CD8-positive, alpha-beta memory T cell (primary cell): ENCODE measurements around the gene ZNF394. TPM values are rescaled to one million over a fixed set of nuclear protein-coding genes. Genes with fewer than 3 reads are reported as not detected.

Experiments used
- CTCF ChIA-PET: fragments of 350-600 bp; sonication (Branson Sonifier 250); formaldehyde crosslinking; loops from one replicate; lab custom pipeline; 2021; ENCODE audit warnings: antibody characterized with exemption; lab: Charles Lee
- POLR2A ChIA-PET: fragments of 350-600 bp; sonication (Branson Sonifier 250); formaldehyde crosslinking; loops from one replicate; lab custom pipeline; 2021; ENCODE audit warnings: antibody characterized with exemption; lab: Charles Lee
- DNase-seq, 5 donors: peaks; one replicate each; pipeline versions ENCODE4 v3.0.0 to v3.0.0-alpha.2; 2020 to 2022; ENCODE audit warnings: mixed read lengths in 1 of 5
- H3K27ac ChIP-seq: one replicate; pipeline ENCODE4 v1.7.0; 2013; ENCODE audit warnings: low read depth, mild to moderate bottlenecking, low read length, moderate library complexity
- H3K27me3 ChIP-seq: 2 replicates; pipeline ENCODE4 v1.7.0; 2013; ENCODE audit warnings: low read length, mild to moderate bottlenecking; ENCODE audit not compliant: insufficient read depth, poor library complexity, severe bottlenecking
- H3K36me3 ChIP-seq: 2 replicates; pipeline ENCODE4 v1.7.0; 2013; ENCODE audit warnings: mild to moderate bottlenecking, low read length, moderate library complexity; ENCODE audit not compliant: insufficient read depth
- H3K4me1 ChIP-seq: 2 replicates; pipeline ENCODE4 v1.7.0; 2013; ENCODE audit warnings: mild to moderate bottlenecking, low read length, moderate library complexity; ENCODE audit not compliant: insufficient read depth
- H3K4me3 ChIP-seq: 2 replicates; pipeline ENCODE4 v1.7.0; 2013; ENCODE audit warnings: mild to moderate bottlenecking, low read length
- H3K9me3 ChIP-seq: 2 replicates; pipeline ENCODE4 v1.7.0; 2013; ENCODE audit warnings: mild to moderate bottlenecking, low read length
- H3K27ac Mint-ChIP-seq, 8 donors: one replicate each; pipeline ENCODE4 v1.8.0; 2020 to 2021; ENCODE audit warnings: mixed read lengths in 8 of 8, mild to moderate bottlenecking in 6 of 8, inconsistent platforms in 3 of 8, moderate library complexity in 3 of 8
- H3K27me3 Mint-ChIP-seq, 2 donors: one replicate each; pipeline ENCODE4 v1.8.0; 2020 to 2021; ENCODE audit warnings: mixed read lengths in 2 of 2, mild to moderate bottlenecking in 1 of 2, moderate library complexity in 1 of 2
- H3K36me3 Mint-ChIP-seq, 3 donors: one replicate each; pipeline ENCODE4 v1.8.0; 2020 to 2021; ENCODE audit warnings: mixed read lengths in 3 of 3, inconsistent platforms in 1 of 3, mild to moderate bottlenecking in 1 of 3
- H3K4me1 Mint-ChIP-seq, 3 donors: one replicate each; pipeline ENCODE4 v1.8.0; 2020 to 2021; ENCODE audit warnings: mixed read lengths in 3 of 3, inconsistent platforms in 1 of 3, mild to moderate bottlenecking in 1 of 3
- H3K4me3 Mint-ChIP-seq, 7 donors: one replicate each; pipeline ENCODE4 v1.8.0; 2020 to 2021; ENCODE audit warnings: mixed read lengths in 7 of 7, mild to moderate bottlenecking in 6 of 7, moderate library complexity in 4 of 7, inconsistent platforms in 2 of 7
- H3K9me3 Mint-ChIP-seq, 5 donors: one replicate each; pipeline ENCODE4 v1.8.0; 2020 to 2022; ENCODE audit warnings: mixed read lengths in 5 of 5, mild to moderate bottlenecking in 3 of 5, moderate library complexity in 2 of 5, inconsistent platforms in 1 of 5
- polyA plus RNA-seq: library from polyadenylated mRNA; unstranded; fragments of 300-500 nt; fragmentation: Illumina TruSeq; gene quantifications from one replicate; pipeline ENCODE4 v1.2.3, GENCODE V29; 2021
- total RNA-seq, 2 experiments: library from RNA; stranded (reverse); gene quantifications; one replicate each; pipeline ENCODE4 v1.2.3, GENCODE V29; 2021

ZNF394 gene
- total and polyA plus RNA-seq, 3 experiments from 2014 or later = 34.1 to 65.6 (median 35.0) TPM

GRCh38 chr7:99539213-99539811, 39.2 kb upstream of the ZNF394 start:
- Mint-ChIP-seq H3K36me3 (peaks cover 0 to 20% (median 3%) of the 10 kb centered on the region in 3 donors), H3K4me3 (no peak overlapping the region), H3K27ac (no peak overlapping the region), H3K9me3 (peaks cover 5 to 38% (median 36%) of the 10 kb centered on the region in 5 donors), H3K4me1 (no peaks in the 10 kb centered on the region), H3K27me3 (no peaks in the 10 kb centered on the region)
- CTCF ChIA-PET = no interaction called here
- Histone ChIP-seq H3K4me3 (no peak overlapping the region), H3K4me1 (no peaks in the 10 kb centered on the region), H3K36me3 (no peaks in the 10 kb centered on the region), H3K9me3 (peaks cover 5% of the 10 kb centered on the region), H3K27me3 (no peaks in the 10 kb centered on the region), H3K27ac (no peak overlapping the region)
- POLR2A ChIA-PET = no interaction called here
- DNase-seq = no peak

- Histone ChIP-seq H3K36me3 (peaks cover 11% of the 10 kb centered on the region), H3K4me1 (no peaks in the 10 kb centered on the region), H3K27me3 (no peaks in the 10 kb centered on the region), H3K9me3 (peaks cover 27% of the 10 kb centered on the region), H3K4me3 (no peak overlapping the region), H3K27ac (no peak overlapping the region)
- no peak for DNase-seq
- ChIA-PET CTCF (no interaction called here), POLR2A (no interaction called here)
- Mint-ChIP-seq H3K27me3 (no peaks in the 10 kb centered on the region), H3K36me3 (peaks cover 15 to 44% (median 24%) of the 10 kb centered on the region in 3 donors), H3K9me3 (peaks cover 14 to 58% (median 57%) of the 10 kb centered on the region in 5 donors), H3K4me1 (no peaks in the 10 kb centered on the region), H3K27ac (no peak overlapping the region), H3K4me3 (no peak overlapping the region)
These were observed 35.6 kb upstream of the ZNF394 start for GRCh38 chr7:99535667-99536066.

DNA sequence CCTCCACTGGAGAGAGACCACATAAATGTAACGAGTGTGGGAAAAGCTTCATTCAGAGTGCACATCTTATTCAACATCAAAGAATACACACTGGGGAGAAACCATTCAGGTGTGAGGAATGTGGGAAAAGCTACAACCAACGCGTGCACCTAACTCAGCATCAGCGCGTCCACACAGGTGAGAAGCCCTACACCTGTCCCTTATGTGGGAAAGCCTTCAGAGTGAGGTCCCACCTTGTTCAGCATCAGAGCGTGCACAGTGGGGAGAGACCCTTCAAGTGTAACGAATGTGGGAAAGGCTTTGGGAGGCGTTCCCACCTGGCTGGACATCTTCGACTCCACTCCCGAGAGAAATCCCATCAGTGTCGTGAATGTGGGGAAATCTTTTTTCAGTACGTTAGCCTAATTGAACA, 31.3 kb upstream of the ZNF394 start:
- CTCF ChIA-PET = interaction anchor here (1.0 kb wide), 1 partner anchor 8 kb away, joined by 3 read pairs; no protein-coding TSS in a partner anchor
- Histone ChIP-seq H3K27ac (no peak overlapping the region), H3K27me3 (no peaks in the 10 kb centered on the region), H3K36me3 (peaks cover 11% of the 10 kb centered on the region), H3K4me1 (no peaks in the 10 kb centered on the region), H3K4me3 (no peak overlapping the region), H3K9me3 (peaks cover 24% of the 10 kb centered on the region)
- peaks cover 22 to 62% (median 57%) of the 10 kb centered on the region in 3 donors for H3K36me3 Mint-ChIP-seq
- H3K4me3 Mint-ChIP-seq = no peak overlapping the region
- H3K9me3 Mint-ChIP-seq = peaks cover 10 to 52% (median 51%) of the 10 kb centered on the region in 5 donors
- no peaks in the 10 kb centered on the region for H3K27me3 Mint-ChIP-seq
- POLR2A ChIA-PET = interaction anchor here (0.5 to 1.0 kb wide), 3 partner anchors 11 to 921 kb away, joined by 3 to 10 read pairs (median 4); partner anchors contain the start of gene MEPCE
- H3K27ac Mint-ChIP-seq = no peak overlapping the region
- H3K4me1 Mint-ChIP-seq = no peaks in the 10 kb centered on the region
- DNase-seq = no peak

DNA sequence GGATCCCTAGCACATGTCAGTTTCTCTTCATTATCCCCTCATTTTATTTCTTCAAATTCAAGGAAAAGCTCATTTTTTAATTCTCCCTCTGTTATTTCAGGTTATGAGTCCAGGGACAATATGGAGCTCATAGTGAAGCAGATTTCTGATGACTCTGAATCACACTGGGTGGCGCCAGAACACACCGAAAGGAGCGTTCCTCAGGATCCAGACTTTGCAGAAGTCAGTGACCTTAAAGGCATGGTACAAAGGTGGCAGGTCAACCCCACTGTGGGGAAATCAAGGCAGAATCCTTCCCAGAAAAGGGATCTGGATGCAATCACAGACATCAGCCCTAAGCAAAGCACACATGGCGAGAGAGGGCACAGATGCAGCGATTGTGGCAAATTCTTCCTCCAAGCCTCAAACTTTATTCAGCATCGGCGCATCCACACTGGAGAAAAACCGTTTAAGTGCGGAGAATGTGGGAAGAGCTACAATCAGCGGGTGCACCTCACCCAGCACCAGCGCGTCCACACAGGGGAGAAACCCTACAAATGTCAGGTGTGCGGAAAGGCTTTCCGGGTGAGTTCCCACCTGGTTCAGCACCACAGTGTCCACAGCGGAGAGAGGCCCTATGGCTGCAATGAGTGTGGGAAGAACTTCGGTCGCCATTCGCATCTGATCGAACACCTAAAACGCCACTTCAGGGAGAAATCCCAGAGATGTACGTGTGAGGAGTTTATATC, 25.8 kb upstream of the ZNF394 start:
- H3K27ac Mint-ChIP-seq = peak overlapping the region in 3 of 8 donors; percentile 8 to 14 (median 12)
- POLR2A ChIA-PET = no interaction called here
- no peak overlapping the region for H3K4me3 Mint-ChIP-seq
- H3K27ac ChIP-seq = no peak overlapping the region
- H3K36me3 ChIP-seq = peaks cover 8% of the 10 kb centered on the region
- no peak overlapping the region for H3K4me3 ChIP-seq
- H3K27me3 Mint-ChIP-seq = peaks cover 0 to 2% of the 10 kb centered on the region in 2 donors
- H3K9me3 ChIP-seq = no peaks in the 10 kb centered on the region
- CTCF ChIA-PET = interaction anchor here (0.7 to 2.1 kb wide), 4 partner anchors 10 to 465 kb away, joined by 3 to 7 read pairs (median 4); no protein-coding TSS in a partner anchor
- no peaks in the 10 kb centered on the region for H3K4me1 ChIP-seq
- H3K9me3 Mint-ChIP-seq = peaks cover 0 to 20% (median 19%) of the 10 kb centered on the region in 5 donors
- H3K4me1 Mint-ChIP-seq = peaks cover 0 to 5% (median 2%) of the 10 kb centered on the region in 3 donors
- peak in 1 of 5 donors; percentile 12 for DNase-seq
- H3K27me3 ChIP-seq = no peaks in the 10 kb centered on the region
- peaks cover 26 to 66% (median 36%) of the 10 kb centered on the region in 3 donors for H3K36me3 Mint-ChIP-seq

DNA sequence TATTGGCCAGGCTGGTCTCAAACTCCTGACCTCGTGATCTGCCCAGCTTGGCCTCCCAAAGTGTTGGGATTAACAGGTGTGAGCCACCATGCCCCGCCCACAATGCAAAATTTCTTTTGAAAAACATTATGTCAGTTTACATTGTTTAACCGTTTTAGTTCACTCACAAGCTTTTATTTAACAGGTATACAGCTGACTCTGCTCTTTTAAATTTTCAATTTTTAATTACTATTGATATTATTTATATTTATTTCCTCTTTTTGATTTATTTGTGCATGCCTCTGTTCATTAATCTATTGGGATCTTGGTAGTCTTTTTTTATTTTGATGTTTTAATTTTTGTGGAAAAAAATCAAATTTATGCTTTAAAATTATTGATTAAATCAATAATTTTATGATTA, 21.3 kb upstream of the ZNF394 start:
- H3K4me3 ChIP-seq = no peak overlapping the region
- CTCF ChIA-PET = no interaction called here
- Mint-ChIP-seq H3K27me3 (peaks cover 0 to 2% of the 10 kb centered on the region in 2 donors), H3K9me3 (no peaks in the 10 kb centered on the region), H3K4me1 (peaks cover 0 to 5% (median 2%) of the 10 kb centered on the region in 3 donors), H3K27ac (no peak overlapping the region), H3K4me3 (no peak overlapping the region), H3K36me3 (peaks cover 22 to 56% (median 25%) of the 10 kb centered on the region in 3 donors)
- no peak for DNase-seq
- no peak overlapping the region for H3K27ac ChIP-seq
- peaks cover 17% of the 10 kb centered on the region for H3K36me3 ChIP-seq
- POLR2A ChIA-PET = no interaction called here
- H3K4me1 ChIP-seq = no peaks in the 10 kb centered on the region
- H3K9me3 ChIP-seq = no peaks in the 10 kb centered on the region
- no peaks in the 10 kb centered on the region for H3K27me3 ChIP-seq

- Histone ChIP-seq H3K27ac (no peak overlapping the region), H3K27me3 (no peaks in the 10 kb centered on the region), H3K9me3 (no peaks in the 10 kb centered on the region), H3K36me3 (peaks cover 12% of the 10 kb centered on the region), H3K4me3 (no peak overlapping the region), H3K4me1 (no peaks in the 10 kb centered on the region)
- Mint-ChIP-seq H3K4me3 (no peak overlapping the region), H3K9me3 (no peaks in the 10 kb centered on the region), H3K36me3 (peaks cover 5 to 56% (median 19%) of the 10 kb centered on the region in 3 donors), H3K27ac (no peak overlapping the region), H3K27me3 (no peaks in the 10 kb centered on the region), H3K4me1 (peaks cover 8 to 11% (median 10%) of the 10 kb centered on the region in 3 donors)
- CTCF ChIA-PET = interaction anchor here (0.7 kb wide), 1 partner anchor 9 kb away, joined by 3 read pairs; the partner anchor contains the start of gene ZKSCAN5
- POLR2A ChIA-PET = no interaction called here
- DNase-seq = no peak
These were observed 14.0 kb upstream of the ZNF394 start for GRCh38 chr7:99514050-99514449.

GRCh38 chr7:99505324-99505662, 5.2 kb upstream of the ZNF394 start:
- Mint-ChIP-seq H3K27ac (peak overlapping the region; percentile 92 to 100 (median 99)), H3K36me3 (peaks cover 0 to 13% (median 0%) of the 10 kb centered on the region in 3 donors), H3K9me3 (no peaks in the 10 kb centered on the region), H3K4me3 (peak overlapping the region; percentile 94 to 100 (median 97)), H3K4me1 (peaks cover 21 to 44% (median 38%) of the 10 kb centered on the region in 3 donors), H3K27me3 (peaks cover 0 to 3% of the 10 kb centered on the region in 2 donors)
- peak overlapping the region; percentile 75 for H3K27ac ChIP-seq
- H3K4me3 ChIP-seq = peak overlapping the region; percentile 94
- no peaks in the 10 kb centered on the region for H3K36me3 ChIP-seq
- H3K9me3 ChIP-seq = no peaks in the 10 kb centered on the region
- no peaks in the 10 kb centered on the region for H3K27me3 ChIP-seq
- peaks cover 26% of the 10 kb centered on the region for H3K4me1 ChIP-seq
- POLR2A ChIA-PET = interaction anchor here (0.6 to 3.3 kb wide), 11 partner anchors 9 to 1081 kb away, joined by 3 to 34 read pairs (median 6); partner anchors contain the start of genes ATP5MF, CPSF4, FAM200A and FBXO24
- no peak for DNase-seq
- CTCF ChIA-PET = interaction anchor here (0.9 to 2.0 kb wide), 6 partner anchors 9 to 97 kb away, joined by 3 to 6 read pairs (median 3); partner anchors contain the start of genes ATP5MF, BUD31, PDAP1 and ZNF655
